Measurements from ENCODE around the gene RDH8.

GRCh38 chr19:10033614-10034013 is 20.3 kb downstream of the RDH8 start:
- TF ChIP-seq, protein P1, sequence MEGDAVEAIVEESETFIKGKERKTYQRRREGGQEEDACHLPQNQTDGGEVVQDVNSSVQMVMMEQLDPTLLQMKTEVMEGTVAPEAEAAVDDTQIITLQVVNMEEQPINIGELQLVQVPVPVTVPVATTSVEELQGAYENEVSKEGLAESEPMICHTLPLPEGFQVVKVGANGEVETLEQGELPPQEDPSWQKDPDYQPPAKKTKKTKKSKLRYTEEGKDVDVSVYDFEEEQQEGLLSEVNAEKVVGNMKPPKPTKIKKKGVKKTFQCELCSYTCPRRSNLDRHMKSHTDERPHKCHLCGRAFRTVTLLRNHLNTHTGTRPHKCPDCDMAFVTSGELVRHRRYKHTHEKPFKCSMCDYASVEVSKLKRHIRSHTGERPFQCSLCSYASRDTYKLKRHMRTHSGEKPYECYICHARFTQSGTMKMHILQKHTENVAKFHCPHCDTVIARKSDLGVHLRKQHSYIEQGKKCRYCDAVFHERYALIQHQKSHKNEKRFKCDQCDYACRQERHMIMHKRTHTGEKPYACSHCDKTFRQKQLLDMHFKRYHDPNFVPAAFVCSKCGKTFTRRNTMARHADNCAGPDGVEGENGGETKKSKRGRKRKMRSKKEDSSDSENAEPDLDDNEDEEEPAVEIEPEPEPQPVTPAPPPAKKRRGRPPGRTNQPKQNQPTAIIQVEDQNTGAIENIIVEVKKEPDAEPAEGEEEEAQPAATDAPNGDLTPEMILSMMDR (IDR thresholded peaks at IDR 0.05) = no peak
- TF ChIP-seq ZFX (IDR thresholded peaks at IDR 0.05; ENCODE audit: borderline replicate concordance) = no peak

Data from 22Rv1 (cell line).